LNCAP (cell line): Measurements from ENCODE around the gene GALNT15.

Source experiments
- CTCF ChIP-seq: fragments of 450-650 bp; IDR thresholded peaks from 2 replicates; pipeline ENCODE4 v1.5.1; 2017; ENCODE audit warnings: mild to moderate bottlenecking

Gene GALNT15

GRCh38 chr3:16188071-16188470 lies 13.6 kb downstream of the GALNT15 start:
- TF ChIP-seq CTCF: no peak

GRCh38 chr3:16189201-16189600 lies 14.7 kb downstream of the GALNT15 start:
- no peak for TF ChIP-seq CTCF

GRCh38 chr3:16190704-16191103 lies 16.2 kb downstream of the GALNT15 start:
- TF ChIP-seq CTCF: no peak

- TF ChIP-seq CTCF: no peak
Measured at GRCh38 chr3:16191591-16191990, 17.1 kb downstream of the GALNT15 start.

- no peak for TF ChIP-seq CTCF
Measured at GRCh38 chr3:16192176-16192811, 17.8 kb downstream of the GALNT15 start.

- no peak for TF ChIP-seq CTCF
Measured at GRCh38 chr3:16198427-16198826, 23.9 kb downstream of the GALNT15 start.

GRCh38 chr3:16199769-16200168 lies 25.3 kb downstream of the GALNT15 start:
- TF ChIP-seq CTCF: no peak

GRCh38 chr3:16200411-16200810 lies 25.9 kb downstream of the GALNT15 start:
- TF ChIP-seq CTCF: no peak
